Breast epithelium (tissue), 4 donors: ENCODE measurements around the gene CCDC171. TPM values are rescaled to one million over a fixed set of nuclear protein-coding genes. Genes with fewer than 3 reads are reported as not detected.
"Not testable (repeated sequence)": the region's sequence is repeated elsewhere in the genome, so short reads cannot be mapped to it uniquely, and the experiment has no call there.

Source experiments
- DNase-seq, 2 donors: peaks; one replicate each; pipeline ENCODE4 v3.0.0-alpha.2; 2019; ENCODE audit warnings: low spot score in 2 of 2
- H3K27ac ChIP-seq, 2 donors: fragments of 200-600 bp; sonication (generic) in 1 of 2; one replicate each; pipeline ENCODE4 v1.5.1; 2016 to 2019; ENCODE audit warnings: mild to moderate bottlenecking in 1 of 2
- H3K27me3 ChIP-seq, 2 donors: fragments of 200-600 bp; sonication (generic) in 1 of 2; one replicate each; pipeline versions ENCODE4 v1.5.1 to v1.6.0; 2017 to 2019; ENCODE audit warnings: control low read depth in 1 of 2, mild to moderate bottlenecking in 1 of 2
- H3K36me3 ChIP-seq: fragments of 200-600 bp; one replicate; pipeline ENCODE4 v1.5.1; 2019
- H3K4me1 ChIP-seq, 2 donors: fragments of 200-600 bp; sonication (generic); one replicate each; pipeline ENCODE4 v1.5.1; 2016 to 2019; ENCODE audit warnings: control low read depth in 1 of 2
- H3K4me3 ChIP-seq, 3 donors: fragments of 200-600 bp; sonication (generic); 1 replicate in 2 of 3; 2 replicates in 1 of 3; pipeline ENCODE4 v1.5.1; 2016 to 2019; ENCODE audit warnings: mild to moderate bottlenecking in 3 of 3, moderate library complexity in 2 of 3
- H3K9me3 ChIP-seq, 2 donors: fragments of 200-600 bp; sonication (generic) in 1 of 2; one replicate each; pipeline ENCODE4 v1.5.1; 2016 to 2019; ENCODE audit warnings: control low read depth in 1 of 2
- POLR2A ChIP-seq: fragments of 450-650 bp; IDR thresholded peaks from one replicate; pipeline ENCODE4 v1.6.1; 2016; ENCODE audit warnings: antibody characterized with exemption, mild to moderate bottlenecking, moderate library complexity
- POLR2AphosphoS5 ChIP-seq, 3 donors: sonication (generic); formaldehyde crosslinking; IDR thresholded peaks; one replicate each; pipeline ENCODE4 v1.6.1; 2017; ENCODE audit warnings: antibody characterized with exemption in 3 of 3
- intact Hi-C: fragments of 100-400 bp; cut with DNase I; formaldehyde crosslinking; loops from one replicate; pipeline ENCODE4 v1.15.1; 2023; ENCODE audit warnings: low total_unique reads
- total RNA-seq, 3 donors: library from RNA; depleted of rRNA; stranded (reverse); fragments of >200 nt; gene quantifications; one replicate each; pipeline ENCODE4 v1.1.0, GENCODE V29; 2016
- TF ChIP-seq, protein P1 (sequence below), 3 donors: fragments of 450-650 bp; IDR thresholded peaks; one replicate each; pipeline ENCODE4 v1.5.1; 2016 to 2017; ENCODE audit warnings: antibody characterized with exemption in 3 of 3, mild to moderate bottlenecking in 3 of 3, moderate library complexity in 3 of 3

CCDC171 gene
- total RNA-seq, 3 donors from 2014 or later: 4.8 to 8.8 (median 5.6) TPM

DNA sequence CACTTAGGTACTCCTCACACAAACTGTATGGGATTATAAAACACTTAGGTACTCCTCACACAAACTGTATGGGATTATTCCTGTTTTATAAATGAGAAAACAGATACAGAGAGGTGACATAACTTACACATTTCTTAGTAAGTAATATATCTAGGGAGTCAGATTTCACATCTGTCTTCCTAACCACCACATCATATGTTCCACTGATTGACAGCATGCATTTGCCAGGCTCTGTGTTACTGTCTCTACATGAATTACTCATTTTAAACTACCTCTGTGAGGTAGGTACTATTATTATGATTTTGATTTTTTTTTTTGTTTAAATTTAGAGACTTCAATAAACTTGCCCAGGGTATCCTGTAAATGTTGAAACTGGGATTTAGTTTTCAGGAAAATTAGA, 232.7 kb downstream of the CCDC171 start:
- H3K27ac ChIP-seq: no peak overlapping the region
- no peak for DNase-seq
- H3K4me3 ChIP-seq: no peak overlapping the region
- intact Hi-C loops: no loop called here
- H3K36me3 ChIP-seq: peaks cover 3% of the 10 kb centered on the region
- H3K9me3 ChIP-seq: no peaks in the 10 kb centered on the region
- H3K27me3 ChIP-seq: no peaks in the 10 kb centered on the region
- H3K4me1 ChIP-seq: no peaks in the 10 kb centered on the region
- TF ChIP-seq, protein P1, sequence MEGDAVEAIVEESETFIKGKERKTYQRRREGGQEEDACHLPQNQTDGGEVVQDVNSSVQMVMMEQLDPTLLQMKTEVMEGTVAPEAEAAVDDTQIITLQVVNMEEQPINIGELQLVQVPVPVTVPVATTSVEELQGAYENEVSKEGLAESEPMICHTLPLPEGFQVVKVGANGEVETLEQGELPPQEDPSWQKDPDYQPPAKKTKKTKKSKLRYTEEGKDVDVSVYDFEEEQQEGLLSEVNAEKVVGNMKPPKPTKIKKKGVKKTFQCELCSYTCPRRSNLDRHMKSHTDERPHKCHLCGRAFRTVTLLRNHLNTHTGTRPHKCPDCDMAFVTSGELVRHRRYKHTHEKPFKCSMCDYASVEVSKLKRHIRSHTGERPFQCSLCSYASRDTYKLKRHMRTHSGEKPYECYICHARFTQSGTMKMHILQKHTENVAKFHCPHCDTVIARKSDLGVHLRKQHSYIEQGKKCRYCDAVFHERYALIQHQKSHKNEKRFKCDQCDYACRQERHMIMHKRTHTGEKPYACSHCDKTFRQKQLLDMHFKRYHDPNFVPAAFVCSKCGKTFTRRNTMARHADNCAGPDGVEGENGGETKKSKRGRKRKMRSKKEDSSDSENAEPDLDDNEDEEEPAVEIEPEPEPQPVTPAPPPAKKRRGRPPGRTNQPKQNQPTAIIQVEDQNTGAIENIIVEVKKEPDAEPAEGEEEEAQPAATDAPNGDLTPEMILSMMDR (IDR thresholded peaks at IDR 0.05): no peak
- no peak for TF ChIP-seq POLR2A
- TF ChIP-seq POLR2AphosphoS5 (IDR thresholded peaks at IDR 0.05): no peak

DNA sequence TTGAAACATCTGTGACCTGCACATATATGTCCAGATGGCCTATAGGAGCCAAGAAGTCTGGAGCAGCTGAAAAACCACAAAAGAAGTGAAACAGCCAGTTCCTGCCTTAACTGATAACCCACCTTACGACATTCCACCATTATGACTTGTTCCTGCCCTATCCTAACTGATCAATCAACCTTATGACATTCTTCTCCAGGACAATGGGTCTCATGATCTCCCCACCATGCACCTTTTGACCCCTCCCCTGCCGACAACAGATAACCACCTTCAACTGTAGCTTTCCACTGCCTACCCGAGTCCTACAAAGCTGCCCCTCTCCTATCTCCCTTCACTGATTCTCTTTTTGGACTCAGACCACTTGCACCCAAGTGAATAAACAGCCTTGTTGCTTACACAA, 233.8 kb downstream of the CCDC171 start:
- no peak for TF ChIP-seq POLR2AphosphoS5 (IDR thresholded peaks at IDR 0.05)
- no peak for TF ChIP-seq POLR2A
- TF ChIP-seq, protein P1 (IDR thresholded peaks at IDR 0.05): no peak
- H3K4me3 ChIP-seq: no peak overlapping the region
- intact Hi-C loops: no loop called here

GRCh38 chr9:15810219-15810899, 257.5 kb downstream of the CCDC171 start:
- H3K9me3 ChIP-seq, H3K27ac ChIP-seq, DNase-seq, H3K27me3 ChIP-seq, H3K4me3 ChIP-seq, intact Hi-C loops, H3K36me3 ChIP-seq, H3K4me1 ChIP-seq: not testable (repeated sequence)

More for the DNA sequence above, 233.8 kb downstream of the CCDC171 start:
- no peaks in the 10 kb centered on the region for H3K9me3 ChIP-seq
- H3K36me3 ChIP-seq: peaks cover 3% of the 10 kb centered on the region
- no peaks in the 10 kb centered on the region for H3K27me3 ChIP-seq
- no peak overlapping the region for H3K27ac ChIP-seq
- no peaks in the 10 kb centered on the region for H3K4me1 ChIP-seq
- no peak for DNase-seq

- no peak for DNase-seq
- Histone ChIP-seq H3K4me1 (no peaks in the 10 kb centered on the region), H3K36me3 (no peaks in the 10 kb centered on the region), H3K4me3 (no peak overlapping the region), H3K27ac (no peak overlapping the region), H3K27me3 (no peaks in the 10 kb centered on the region), H3K9me3 (peaks cover 0 to 15% of the 10 kb centered on the region in 2 donors)
- intact Hi-C loops: no loop called here
- TF ChIP-seq POLR2AphosphoS5 (IDR thresholded peaks at IDR 0.05): no peak
- TF ChIP-seq, protein P1 (IDR thresholded peaks at IDR 0.05): no peak
- no peak for TF ChIP-seq POLR2A
Observed at GRCh38 chr9:15813076-15813475, 260.2 kb downstream of the CCDC171 start.

DNA sequence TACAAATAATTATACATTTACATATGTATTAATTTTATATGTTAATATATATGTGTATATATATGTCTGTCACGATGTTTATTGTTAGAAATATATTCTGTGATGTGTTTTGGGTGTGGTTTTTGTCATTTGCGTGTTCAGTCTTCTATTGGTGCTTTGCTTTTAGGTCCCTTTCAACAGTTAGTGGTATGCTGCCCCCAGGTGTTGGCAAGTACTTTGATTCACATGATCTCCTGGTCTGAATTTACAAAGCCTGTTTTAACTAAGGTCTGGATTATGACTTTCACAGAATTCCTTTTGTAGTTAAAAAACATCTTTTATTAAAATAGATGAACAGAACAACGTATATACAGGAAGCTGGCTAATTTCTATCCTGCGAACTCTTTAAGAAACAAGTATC, 271.5 kb downstream of the CCDC171 start:
- intact Hi-C loops: no loop called here
- no peak overlapping the region for H3K27ac ChIP-seq
- no peaks in the 10 kb centered on the region for H3K36me3 ChIP-seq
- TF ChIP-seq POLR2AphosphoS5 (IDR thresholded peaks at IDR 0.05) (no peak), POLR2A (no peak)
- TF ChIP-seq, protein P1 (IDR thresholded peaks at IDR 0.05): no peak
- DNase-seq: no peak
- no peaks in the 10 kb centered on the region for H3K4me1 ChIP-seq
- no peak overlapping the region for H3K4me3 ChIP-seq
- no peaks in the 10 kb centered on the region for H3K27me3 ChIP-seq
- no peaks in the 10 kb centered on the region for H3K9me3 ChIP-seq
